CD4-positive, alpha-beta T cell (primary cell): Measurements from ENCODE around the gene MMP11. TPM values are rescaled to one million over a fixed set of nuclear protein-coding genes. Genes with fewer than 3 reads are reported as not detected.

Source experiments
- ATAC-seq: fragments of 200-7000 bp; cut with Tn5 transposase; one replicate; pipeline ENCODE4 v1.10.0; 2022; ENCODE audit warnings: mild to moderate bottlenecking; ENCODE audit not compliant: poor library complexity
- CTCF ChIA-PET: fragments of 350-600 bp; sonication (Branson Sonifier 250); formaldehyde crosslinking; loops from one replicate; lab custom pipeline; 2021; ENCODE audit warnings: antibody characterized with exemption, inconsistent platforms; lab: Charles Lee
- POLR2A ChIA-PET: fragments of 350-600 bp; sonication (Branson Sonifier 250); formaldehyde crosslinking; loops from one replicate; lab custom pipeline; 2021; ENCODE audit warnings: antibody characterized with exemption, inconsistent platforms; lab: Charles Lee
- DNase-seq, 14 experiments: peaks; one replicate each; pipeline ENCODE4 v3.0.0-alpha.2; 2013 to 2020; ENCODE audit warnings: mixed read lengths in 2 of 14
- H3K27ac ChIP-seq, 2 donors: one replicate each; pipeline versions ENCODE4 v1.5.1 to v1.7.0; 2013; ENCODE audit warnings: low read length in 2 of 2, low read depth in 1 of 2, mild to moderate bottlenecking in 1 of 2
- H3K27me3 ChIP-seq, 2 experiments: 1 replicate in 1 of 2; 2 replicates in 1 of 2; pipeline versions ENCODE4 v1.6.1 to v1.7.0; 2013; ENCODE audit warnings: low read length in 2 of 2, control low read depth in 1 of 2, mild to moderate bottlenecking in 1 of 2, moderate library complexity in 1 of 2; ENCODE audit not compliant: insufficient read depth in 2 of 2, control insufficient read depth in 1 of 2
- H3K36me3 ChIP-seq: one replicate; pipeline ENCODE4 v1.6.1; 2013; ENCODE audit warnings: low read length, control low read depth; ENCODE audit not compliant: insufficient read depth
- H3K4me1 ChIP-seq: one replicate; pipeline ENCODE4 v1.6.1; 2013; ENCODE audit warnings: low read length, control low read depth; ENCODE audit not compliant: insufficient read depth
- H3K4me3 ChIP-seq: one replicate; pipeline ENCODE4 v1.5.1; 2013; ENCODE audit warnings: mild to moderate bottlenecking, low read length, moderate library complexity
- H3K9me3 ChIP-seq, 2 experiments: 1 replicate in 1 of 2; 2 replicates in 1 of 2; pipeline versions ENCODE4 v1.6.1 to v1.7.0; 2013; ENCODE audit warnings: low read length in 2 of 2, mild to moderate bottlenecking in 2 of 2, control low read depth in 1 of 2, moderate library complexity in 1 of 2; ENCODE audit not compliant: control insufficient read depth in 1 of 2, insufficient read depth in 1 of 2
- H3K27ac Mint-ChIP-seq: one replicate; pipeline ENCODE4 v1.8.0; 2020; ENCODE audit warnings: mixed read lengths
- H3K27me3 Mint-ChIP-seq: one replicate; pipeline ENCODE4 v1.8.0; 2021; ENCODE audit warnings: mixed read lengths
- H3K36me3 Mint-ChIP-seq: one replicate; pipeline ENCODE4 v1.8.0; 2021; ENCODE audit warnings: low read depth, mixed read lengths
- H3K4me1 Mint-ChIP-seq: one replicate; pipeline ENCODE4 v1.8.0; 2021; ENCODE audit warnings: low read depth, mixed read lengths
- H3K4me3 Mint-ChIP-seq: one replicate; pipeline ENCODE4 v1.8.0; 2020; ENCODE audit warnings: mild to moderate bottlenecking, mixed read lengths
- H3K9me3 Mint-ChIP-seq: one replicate; pipeline ENCODE4 v1.8.0; 2020; ENCODE audit warnings: mixed read lengths
- intact Hi-C, 2 experiments: fragments of 100-400 bp; cut with DNase I in 1 of 2; cut with micrococcal nuclease in 1 of 2; formaldehyde crosslinking; loops; one replicate each; pipeline versions ENCODE4 v1.15.1 to v1.9.0; 2023 to 2025; cut with DNase I, micrococcal nuclease
- total RNA-seq, 174 experiments: library from RNA in 2 of 174; stranded (reverse) in 2 of 174; gene quantifications; one replicate each; pipeline ENCODE4 v1.2.3 and lab custom pipeline; 2021 to 2026
- TF ChIP-seq, protein P1 (sequence below): fragments of 200-600 bp; IDR thresholded peaks from one replicate; pipeline ENCODE4 v1.8.0; 2022; ENCODE audit warnings: antibody characterized with exemption, mild to moderate bottlenecking

The MMP11 gene
- total RNA-seq, 2 experiments from 2014 or later = 2.3 to 2.4 TPM

DNA sequence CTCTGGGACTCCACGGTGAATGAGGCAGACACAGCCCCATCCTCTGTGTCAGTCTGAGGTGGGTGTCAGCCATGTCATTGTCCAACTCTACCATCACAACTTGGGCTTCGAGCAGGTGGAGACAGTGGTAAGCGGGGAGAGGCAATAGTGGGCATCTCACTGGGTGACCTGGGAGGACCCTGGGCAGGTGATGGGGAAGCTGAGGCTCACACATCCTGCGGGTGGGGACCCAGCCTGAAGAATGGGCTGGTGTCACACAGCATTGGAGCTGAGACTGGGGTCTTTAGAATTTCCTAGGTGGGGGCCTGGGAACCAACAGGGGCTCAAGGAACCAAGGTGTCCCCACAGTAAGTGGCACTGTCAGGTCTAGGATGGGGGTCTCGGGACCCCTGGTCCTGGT, 7.1 kb downstream of the MMP11 start:
- Histone ChIP-seq H3K4me3 (no peak overlapping the region), H3K9me3 (no peaks in the 10 kb centered on the region), H3K36me3 (no peaks in the 10 kb centered on the region), H3K27me3 (no peaks in the 10 kb centered on the region), H3K4me1 (peaks cover 6% of the 10 kb centered on the region), H3K27ac (no peak overlapping the region)
- DNase-seq = no peak
- TF ChIP-seq, protein P1, sequence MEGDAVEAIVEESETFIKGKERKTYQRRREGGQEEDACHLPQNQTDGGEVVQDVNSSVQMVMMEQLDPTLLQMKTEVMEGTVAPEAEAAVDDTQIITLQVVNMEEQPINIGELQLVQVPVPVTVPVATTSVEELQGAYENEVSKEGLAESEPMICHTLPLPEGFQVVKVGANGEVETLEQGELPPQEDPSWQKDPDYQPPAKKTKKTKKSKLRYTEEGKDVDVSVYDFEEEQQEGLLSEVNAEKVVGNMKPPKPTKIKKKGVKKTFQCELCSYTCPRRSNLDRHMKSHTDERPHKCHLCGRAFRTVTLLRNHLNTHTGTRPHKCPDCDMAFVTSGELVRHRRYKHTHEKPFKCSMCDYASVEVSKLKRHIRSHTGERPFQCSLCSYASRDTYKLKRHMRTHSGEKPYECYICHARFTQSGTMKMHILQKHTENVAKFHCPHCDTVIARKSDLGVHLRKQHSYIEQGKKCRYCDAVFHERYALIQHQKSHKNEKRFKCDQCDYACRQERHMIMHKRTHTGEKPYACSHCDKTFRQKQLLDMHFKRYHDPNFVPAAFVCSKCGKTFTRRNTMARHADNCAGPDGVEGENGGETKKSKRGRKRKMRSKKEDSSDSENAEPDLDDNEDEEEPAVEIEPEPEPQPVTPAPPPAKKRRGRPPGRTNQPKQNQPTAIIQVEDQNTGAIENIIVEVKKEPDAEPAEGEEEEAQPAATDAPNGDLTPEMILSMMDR = no peak
- ChIA-PET POLR2A (no interaction called here), CTCF (no interaction called here)
- Mint-ChIP-seq H3K36me3 (no peaks in the 10 kb centered on the region), H3K27ac (no peak overlapping the region), H3K27me3 (no peaks in the 10 kb centered on the region), H3K4me3 (peak overlapping the region; percentile 34), H3K4me1 (peaks cover 6% of the 10 kb centered on the region), H3K9me3 (no peaks in the 10 kb centered on the region)
- intact Hi-C loops = loop anchor here (10.0 kb wide), 1 partner anchor 235 kb away; the partner anchor contains the start of gene CABIN1 (in 2 of the 2)
- no peak for ATAC-seq

DNA sequence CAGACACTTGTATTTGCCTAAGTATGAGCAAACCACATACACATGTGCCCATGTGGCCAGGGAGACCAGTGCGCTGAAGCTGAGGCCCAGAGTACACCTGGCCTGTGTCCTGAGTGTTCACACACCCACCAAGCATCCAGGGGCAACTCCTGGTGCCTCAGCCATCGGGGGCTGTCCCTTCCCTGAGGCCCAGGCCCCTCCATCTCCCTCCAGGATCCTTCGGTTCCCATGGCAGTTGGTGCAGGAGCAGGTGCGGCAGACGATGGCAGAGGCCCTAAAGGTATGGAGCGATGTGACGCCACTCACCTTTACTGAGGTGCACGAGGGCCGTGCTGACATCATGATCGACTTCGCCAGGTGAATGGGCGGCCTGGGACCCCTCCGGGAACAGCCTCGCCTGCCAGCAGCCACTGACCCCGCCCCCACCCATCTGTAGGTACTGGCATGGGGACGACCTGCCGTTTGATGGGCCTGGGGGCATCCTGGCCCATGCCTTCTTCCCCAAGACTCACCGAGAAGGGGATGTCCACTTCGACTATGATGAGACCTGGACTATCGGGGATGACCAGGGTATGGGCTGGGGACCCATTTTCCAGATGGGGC, 7.6 kb downstream of the MMP11 start:
- TF ChIP-seq, protein P1 = no peak
- H3K27me3 ChIP-seq = no peaks in the 10 kb centered on the region
- no peaks in the 10 kb centered on the region for H3K36me3 Mint-ChIP-seq
- intact Hi-C loops = loop anchor here (10.0 kb wide), 1 partner anchor 235 kb away; the partner anchor contains the start of gene CABIN1 (in 2 of the 2)
- ATAC-seq = no peak
- H3K27ac ChIP-seq = no peak overlapping the region
- DNase-seq = no peak
- ChIA-PET CTCF (no interaction called here), POLR2A (no interaction called here)
- H3K9me3 ChIP-seq = no peaks in the 10 kb centered on the region
- no peaks in the 10 kb centered on the region for H3K27me3 Mint-ChIP-seq
- peaks cover 6% of the 10 kb centered on the region for H3K4me1 ChIP-seq
- H3K4me3 Mint-ChIP-seq = no peak overlapping the region
- H3K27ac Mint-ChIP-seq = no peak overlapping the region
- H3K9me3 Mint-ChIP-seq = no peaks in the 10 kb centered on the region
- H3K4me3 ChIP-seq = no peak overlapping the region
- peaks cover 6% of the 10 kb centered on the region for H3K4me1 Mint-ChIP-seq
- H3K36me3 ChIP-seq = no peaks in the 10 kb centered on the region

DNA sequence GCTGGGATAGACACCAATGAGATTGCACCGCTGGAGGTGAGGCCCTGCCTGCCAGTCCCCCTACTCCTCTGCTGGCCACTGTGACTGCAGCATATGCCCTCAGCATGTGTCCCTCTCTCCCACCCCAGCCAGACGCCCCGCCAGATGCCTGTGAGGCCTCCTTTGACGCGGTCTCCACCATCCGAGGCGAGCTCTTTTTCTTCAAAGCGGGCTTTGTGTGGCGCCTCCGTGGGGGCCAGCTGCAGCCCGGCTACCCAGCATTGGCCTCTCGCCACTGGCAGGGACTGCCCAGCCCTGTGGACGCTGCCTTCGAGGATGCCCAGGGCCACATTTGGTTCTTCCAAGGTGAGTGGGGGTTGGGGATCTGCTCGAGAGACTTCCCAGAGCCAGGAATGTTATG, 8.4 kb downstream of the MMP11 start:
- Mint-ChIP-seq H3K9me3 (no peaks in the 10 kb centered on the region), H3K4me3 (no peak overlapping the region), H3K36me3 (no peaks in the 10 kb centered on the region), H3K27ac (no peak overlapping the region), H3K4me1 (peaks cover 6% of the 10 kb centered on the region), H3K27me3 (no peaks in the 10 kb centered on the region)
- Histone ChIP-seq H3K27ac (no peak overlapping the region), H3K36me3 (no peaks in the 10 kb centered on the region), H3K9me3 (no peaks in the 10 kb centered on the region), H3K27me3 (no peaks in the 10 kb centered on the region), H3K4me1 (peaks cover 7% of the 10 kb centered on the region), H3K4me3 (no peak overlapping the region)
- intact Hi-C loops = loop anchor here (10.0 kb wide), 1 partner anchor 234 kb away; the partner anchor contains the start of gene CABIN1 (in 2 of the 2)
- TF ChIP-seq, protein P1 = no peak
- POLR2A ChIA-PET = no interaction called here
- CTCF ChIA-PET = no interaction called here
- DNase-seq (no peak), ATAC-seq (no peak)
